Activated CD8-positive, alpha-beta T cell treated with anti-CD3 and anti-CD28 coated beads, Interleukin-2, amount 10 ng/mL, durations not matched to agents 7 days and 5 days (primary cell): Measurements from ENCODE around the gene UNC13D. TPM values are rescaled to one million over a fixed set of nuclear protein-coding genes. Genes with fewer than 3 reads are reported as not detected.

ENCODE experiments used
- ATAC-seq: fragments of 150-1000 bp; cut with Tn5 transposase; one replicate; pipeline ENCODE4 v1.10.0; 2021; ENCODE audit warnings: moderate library complexity
- CTCF ChIA-PET: fragments of 350-600 bp; sonication (Branson Sonifier 250); formaldehyde crosslinking; loops from one replicate; lab custom pipeline; 2021; ENCODE audit warnings: antibody characterized with exemption; lab: Charles Lee
- POLR2A ChIA-PET: fragments of 350-600 bp; sonication (Branson Sonifier 250); formaldehyde crosslinking; loops from one replicate; lab custom pipeline; 2021; ENCODE audit warnings: antibody characterized with exemption; lab: Charles Lee
- DNase-seq: peaks from one replicate; pipeline ENCODE4 v3.0.0-alpha.2; 2020
- H3K27ac Mint-ChIP-seq: one replicate; pipeline ENCODE4 v1.8.0; 2021; ENCODE audit warnings: mild to moderate bottlenecking, mixed read lengths
- H3K27me3 Mint-ChIP-seq: one replicate; pipeline ENCODE4 v1.8.0; 2021; ENCODE audit warnings: low read depth, mixed read lengths
- H3K36me3 Mint-ChIP-seq: one replicate; pipeline ENCODE4 v1.8.0; 2021; ENCODE audit warnings: low read depth, mixed read lengths
- H3K4me1 Mint-ChIP-seq: one replicate; pipeline ENCODE4 v1.8.0; 2021; ENCODE audit warnings: low read depth, mixed read lengths
- H3K4me3 Mint-ChIP-seq: one replicate; pipeline ENCODE4 v1.8.0; 2021; ENCODE audit warnings: mild to moderate bottlenecking, mixed read lengths
- H3K9me3 Mint-ChIP-seq: one replicate; pipeline ENCODE4 v1.8.0; 2022; ENCODE audit warnings: mixed read lengths; ENCODE audit not compliant: insufficient read depth
- total RNA-seq, 2 experiments: library from RNA; stranded (reverse); gene quantifications; one replicate each; pipeline ENCODE4 v1.2.3, GENCODE V29; 2021

The UNC13D gene
- total RNA-seq, 2 experiments from 2014 or later: 234 to 249 TPM

DNA sequence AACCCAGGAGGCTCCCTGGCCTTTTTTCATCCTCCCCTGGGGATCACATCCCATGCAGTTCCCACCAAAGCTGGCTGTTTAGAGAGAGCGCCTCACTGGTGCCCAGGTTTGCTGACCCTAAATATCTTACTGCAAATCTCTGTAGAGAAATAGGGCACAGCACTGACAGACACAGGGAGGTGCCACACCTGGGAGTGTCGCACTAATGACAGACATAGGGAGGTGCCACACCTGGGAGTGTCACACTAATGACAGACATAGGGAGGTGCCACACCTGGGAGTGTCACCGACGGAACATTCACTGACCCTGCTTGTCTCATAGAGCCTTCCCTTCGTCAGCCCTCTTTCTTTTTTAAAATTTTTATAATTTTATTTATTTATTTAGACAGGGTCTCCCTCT lies 34.0 kb downstream of the UNC13D start:
- ATAC-seq: no peak
- POLR2A ChIA-PET: no interaction called here
- Mint-ChIP-seq H3K9me3 (no peaks in the 10 kb centered on the region), H3K4me3 (no peak overlapping the region), H3K4me1 (no peaks in the 10 kb centered on the region), H3K27me3 (no peaks in the 10 kb centered on the region), H3K36me3 (peaks cover 19% of the 10 kb centered on the region), H3K27ac (no peak overlapping the region)
- no peak for DNase-seq
- CTCF ChIA-PET: no interaction called here

DNA sequence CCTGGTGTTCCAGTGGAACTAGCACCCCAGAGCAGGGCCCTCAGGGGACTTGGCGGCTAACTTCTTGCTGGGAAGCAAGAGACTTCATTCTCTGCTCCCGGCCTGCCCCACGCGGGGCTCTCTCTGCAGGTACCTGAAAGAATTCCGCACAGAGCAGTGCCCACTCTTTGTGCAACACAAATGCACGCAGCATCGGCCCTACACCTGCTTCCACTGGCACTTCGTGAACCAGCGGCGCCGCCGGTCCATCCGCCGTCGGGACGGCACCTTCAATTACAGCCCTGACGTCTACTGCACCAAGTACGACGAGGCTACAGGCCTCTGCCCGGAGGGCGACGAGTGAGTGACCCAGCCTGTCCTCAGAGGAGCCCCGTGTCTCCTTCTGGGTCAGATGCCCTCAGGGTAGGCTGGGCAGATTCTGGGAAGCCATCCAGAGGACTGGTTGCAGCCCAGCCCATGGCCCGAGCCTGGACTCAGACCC lies 34.5 kb downstream of the UNC13D start:
- peaks cover 15% of the 10 kb centered on the region for H3K36me3 Mint-ChIP-seq
- ATAC-seq (no peak), DNase-seq (no peak)
- ChIA-PET POLR2A (no interaction called here), CTCF (no interaction called here)
- no peak overlapping the region for H3K27ac Mint-ChIP-seq
- no peaks in the 10 kb centered on the region for H3K27me3 Mint-ChIP-seq
- no peak overlapping the region for H3K4me3 Mint-ChIP-seq
- no peaks in the 10 kb centered on the region for H3K9me3 Mint-ChIP-seq
- H3K4me1 Mint-ChIP-seq: no peaks in the 10 kb centered on the region

- POLR2A ChIA-PET: interaction anchor here (1.4 kb wide), 1 partner anchor 13 kb away, joined by 5 read pairs; no protein-coding TSS in a partner anchor
- CTCF ChIA-PET: interaction anchor here (1.4 kb wide), 1 partner anchor 26 kb away, joined by 5 read pairs; no protein-coding TSS in a partner anchor
- no peak overlapping the region for H3K27ac Mint-ChIP-seq
Observed at GRCh38 chr17:75808905-75809621, 35.1 kb downstream of the UNC13D start.

GRCh38 chr17:75808549-75808904 lies 35.7 kb downstream of the UNC13D start:
- H3K36me3 Mint-ChIP-seq: peaks cover 9% of the 10 kb centered on the region
- POLR2A ChIA-PET: interaction anchor here (1.0 to 1.4 kb wide), 2 partner anchors 10 to 14 kb away, joined by 4 to 5 read pairs; no protein-coding TSS in a partner anchor
- H3K27ac Mint-ChIP-seq: peak overlapping the region; percentile 68
- CTCF ChIA-PET: interaction anchor here (1.0 to 1.4 kb wide), 2 partner anchors 26 to 55 kb away, joined by 4 to 5 read pairs; no protein-coding TSS in a partner anchor
- DNase-seq (no peak), ATAC-seq (no peak)
- no peaks in the 10 kb centered on the region for H3K27me3 Mint-ChIP-seq
- H3K4me1 Mint-ChIP-seq: peaks cover 6% of the 10 kb centered on the region
- no peaks in the 10 kb centered on the region for H3K9me3 Mint-ChIP-seq
- H3K4me3 Mint-ChIP-seq: no peak overlapping the region

More at GRCh38 chr17:75808905-75809621, 35.1 kb downstream of the UNC13D start:
- H3K4me1 Mint-ChIP-seq: peaks cover under 1% of the 10 kb centered on the region
- no peaks in the 10 kb centered on the region for H3K9me3 Mint-ChIP-seq
- ATAC-seq (no peak), DNase-seq (no peak)
- no peak overlapping the region for H3K4me3 Mint-ChIP-seq
- no peaks in the 10 kb centered on the region for H3K27me3 Mint-ChIP-seq
- H3K36me3 Mint-ChIP-seq: peaks cover 11% of the 10 kb centered on the region

- H3K9me3 Mint-ChIP-seq: no peaks in the 10 kb centered on the region
- CTCF ChIA-PET: interaction anchor here (1.0 to 1.4 kb wide), 2 partner anchors 25 to 54 kb away, joined by 4 to 5 read pairs; no protein-coding TSS in a partner anchor
- H3K36me3 Mint-ChIP-seq: peaks cover 12% of the 10 kb centered on the region
- peaks cover 11% of the 10 kb centered on the region for H3K4me1 Mint-ChIP-seq
- POLR2A ChIA-PET: interaction anchor here (1.0 to 1.4 kb wide), 3 partner anchors 9 to 28 kb away, joined by 4 to 5 read pairs (median 4); no protein-coding TSS in a partner anchor
- H3K27me3 Mint-ChIP-seq: no peaks in the 10 kb centered on the region
- DNase-seq (no peak), ATAC-seq (no peak)
- H3K27ac Mint-ChIP-seq: no peak overlapping the region
- no peak overlapping the region for H3K4me3 Mint-ChIP-seq
Observed at GRCh38 chr17:75807861-75808260, 36.3 kb downstream of the UNC13D start.

GRCh38 chr17:75806822-75807500 lies 37.2 kb downstream of the UNC13D start:
- CTCF ChIA-PET: interaction anchor here (1.0 kb wide), 1 partner anchor 54 kb away, joined by 3 read pairs; no protein-coding TSS in a partner anchor
- Mint-ChIP-seq H3K4me3 (no peak overlapping the region), H3K9me3 (no peaks in the 10 kb centered on the region), H3K36me3 (peaks cover 7% of the 10 kb centered on the region), H3K27me3 (no peaks in the 10 kb centered on the region), H3K27ac (no peak overlapping the region), H3K4me1 (peaks cover 11% of the 10 kb centered on the region)
- no peak for ATAC-seq
- DNase-seq: no peak
- POLR2A ChIA-PET: interaction anchor here (0.7 to 1.3 kb wide), 2 partner anchors 27 to 48 kb away, joined by 4 read pairs; partner anchors contain the start of gene WBP2

GRCh38 chr17:75803883-75804282 lies 40.3 kb downstream of the UNC13D start:
- CTCF ChIA-PET: interaction anchor here (0.9 to 3.4 kb wide), 7 partner anchors 12 to 45 kb away, joined by 3 to 23 read pairs (median 5); partner anchors contain the start of gene GALK1
- ATAC-seq: no peak
- H3K9me3 Mint-ChIP-seq: no peaks in the 10 kb centered on the region
- POLR2A ChIA-PET: interaction anchor here (0.8 to 1.8 kb wide), 5 partner anchors 9 to 27 kb away, joined by 3 to 8 read pairs (median 4); partner anchors contain the start of gene UNK
- H3K27me3 Mint-ChIP-seq: no peaks in the 10 kb centered on the region
- H3K4me3 Mint-ChIP-seq: no peak overlapping the region
- peaks cover 11% of the 10 kb centered on the region for H3K36me3 Mint-ChIP-seq
- H3K4me1 Mint-ChIP-seq: peaks cover 11% of the 10 kb centered on the region
- no peak overlapping the region for H3K27ac Mint-ChIP-seq
- DNase-seq: no peak

- Mint-ChIP-seq H3K27me3 (no peaks in the 10 kb centered on the region), H3K27ac (no peak overlapping the region), H3K4me1 (peaks cover 25% of the 10 kb centered on the region), H3K9me3 (no peaks in the 10 kb centered on the region), H3K4me3 (no peak overlapping the region), H3K36me3 (peaks cover 19% of the 10 kb centered on the region)
- no peak for ATAC-seq
- ChIA-PET POLR2A (interaction anchor here (1.1 kb wide), 1 partner anchor 8 kb away, joined by 4 read pairs; no protein-coding TSS in a partner anchor), CTCF (interaction anchor here (1.1 to 1.4 kb wide), 3 partner anchors 13 to 49 kb away, joined by 3 to 4 read pairs (median 3); no protein-coding TSS in a partner anchor)
- DNase-seq: no peak
Observed at GRCh38 chr17:75799402-75799801, 44.8 kb downstream of the UNC13D start.

- no peak for ATAC-seq
- Mint-ChIP-seq H3K9me3 (no peaks in the 10 kb centered on the region), H3K27ac (no peak overlapping the region), H3K4me1 (peaks cover 31% of the 10 kb centered on the region), H3K27me3 (no peaks in the 10 kb centered on the region), H3K36me3 (peaks cover 27% of the 10 kb centered on the region), H3K4me3 (no peak overlapping the region)
- DNase-seq: no peak
- ChIA-PET POLR2A (interaction anchor here (0.6 to 16.0 kb wide), 7 partner anchors 9 to 99 kb away, joined by 3 to 183 read pairs (median 4); a partner anchor contains a TSS), CTCF (interaction anchor here (0.6 to 2.4 kb wide), 8 partner anchors 8 to 49 kb away, joined by 3 to 14 read pairs (median 6); partner anchors contain the start of gene GALK1)
Observed at GRCh38 chr17:75795820-75796607, 48.2 kb downstream of the UNC13D start.

- Mint-ChIP-seq H3K27me3 (no peaks in the 10 kb centered on the region), H3K27ac (peak overlapping the region; percentile 44), H3K9me3 (no peaks in the 10 kb centered on the region), H3K4me1 (peaks cover 35% of the 10 kb centered on the region), H3K4me3 (no peak overlapping the region), H3K36me3 (peaks cover 24% of the 10 kb centered on the region)
- DNase-seq (no peak), ATAC-seq (no peak)
- ChIA-PET POLR2A (interaction anchor here (1.0 to 16.0 kb wide), 2 partner anchors 17 to 62 kb away, joined by 3 to 183 read pairs; partner anchors contain the start of gene WBP2), CTCF (no interaction called here)
Observed at GRCh38 chr17:75793460-75793859, 50.7 kb downstream of the UNC13D start.
